Left renal pelvis (tissue), 4 donors: ENCODE measurements around the gene SPATC1L. TPM values are rescaled to one million over a fixed set of nuclear protein-coding genes. Genes with fewer than 3 reads are reported as not detected.

Source experiments
- DNase-seq, 4 donors: peaks; one replicate each; pipeline ENCODE4 v3.0.0-alpha.2; 2013; ENCODE audit warnings: low read depth in 4 of 4, low spot score in 3 of 4
- polyA plus RNA-seq, 4 donors: library from polyadenylated mRNA; unstranded; fragments of 120-200 nt; gene quantifications; one replicate each; pipeline ENCODE4 v1.2.1, GENCODE V29; 2013; ENCODE audit not compliant: insufficient read length in 4 of 4

SPATC1L gene
- polyA plus RNA-seq, 4 donors = 5.9 to 15.6 (median 12.5) TPM

GRCh38 chr21:46137908-46138307 is 46.4 kb downstream of the SPATC1L start:
- no peak for DNase-seq

- no peak for DNase-seq
Measured at GRCh38 chr21:46136739-46137349, 47.4 kb downstream of the SPATC1L start.

GRCh38 chr21:46135782-46136395 is 48.4 kb downstream of the SPATC1L start:
- no peak for DNase-seq

- no peak for DNase-seq
Measured at GRCh38 chr21:46131838-46132651, 52.2 kb downstream of the SPATC1L start.

GRCh38 chr21:46131588-46131837 is 52.7 kb downstream of the SPATC1L start:
- no peak for DNase-seq

DNA sequence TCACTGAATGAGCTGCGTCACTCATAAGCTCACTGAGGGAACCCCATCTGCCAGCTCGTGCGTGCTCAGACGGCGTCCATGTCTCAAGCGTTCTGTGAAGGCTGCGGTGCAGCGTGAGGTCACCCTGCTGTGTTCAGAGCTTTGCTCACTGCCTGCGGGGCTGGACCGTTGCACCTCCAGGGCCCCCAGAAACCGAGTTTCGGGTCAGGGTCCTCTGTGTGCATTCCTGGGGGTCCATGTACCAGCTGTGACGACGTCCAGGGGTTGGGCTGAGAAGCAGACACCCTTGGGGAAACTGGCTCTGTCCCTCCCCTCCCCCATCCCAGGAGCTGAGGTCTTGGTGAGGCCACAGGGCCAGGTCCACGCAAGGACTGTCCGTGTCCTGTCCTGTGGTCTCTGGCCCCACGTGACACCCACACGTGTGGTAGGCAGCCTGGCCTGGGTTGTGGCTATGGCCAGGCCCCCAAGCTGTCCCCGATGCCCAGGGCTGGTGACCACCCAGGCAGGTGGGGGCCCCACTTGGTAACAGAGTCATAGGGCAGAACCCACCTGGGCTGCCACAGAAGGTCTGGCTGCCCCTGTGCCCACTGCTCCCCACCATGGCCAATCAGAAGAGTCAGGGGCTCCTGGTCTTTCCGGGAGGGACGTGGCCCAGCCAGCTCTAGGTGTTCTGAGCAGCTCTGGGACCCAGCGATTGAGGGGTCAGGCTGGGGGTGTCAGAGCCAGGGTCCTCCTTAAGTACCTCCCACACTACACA is 53.2 kb downstream of the SPATC1L start:
- no peak for DNase-seq

DNA sequence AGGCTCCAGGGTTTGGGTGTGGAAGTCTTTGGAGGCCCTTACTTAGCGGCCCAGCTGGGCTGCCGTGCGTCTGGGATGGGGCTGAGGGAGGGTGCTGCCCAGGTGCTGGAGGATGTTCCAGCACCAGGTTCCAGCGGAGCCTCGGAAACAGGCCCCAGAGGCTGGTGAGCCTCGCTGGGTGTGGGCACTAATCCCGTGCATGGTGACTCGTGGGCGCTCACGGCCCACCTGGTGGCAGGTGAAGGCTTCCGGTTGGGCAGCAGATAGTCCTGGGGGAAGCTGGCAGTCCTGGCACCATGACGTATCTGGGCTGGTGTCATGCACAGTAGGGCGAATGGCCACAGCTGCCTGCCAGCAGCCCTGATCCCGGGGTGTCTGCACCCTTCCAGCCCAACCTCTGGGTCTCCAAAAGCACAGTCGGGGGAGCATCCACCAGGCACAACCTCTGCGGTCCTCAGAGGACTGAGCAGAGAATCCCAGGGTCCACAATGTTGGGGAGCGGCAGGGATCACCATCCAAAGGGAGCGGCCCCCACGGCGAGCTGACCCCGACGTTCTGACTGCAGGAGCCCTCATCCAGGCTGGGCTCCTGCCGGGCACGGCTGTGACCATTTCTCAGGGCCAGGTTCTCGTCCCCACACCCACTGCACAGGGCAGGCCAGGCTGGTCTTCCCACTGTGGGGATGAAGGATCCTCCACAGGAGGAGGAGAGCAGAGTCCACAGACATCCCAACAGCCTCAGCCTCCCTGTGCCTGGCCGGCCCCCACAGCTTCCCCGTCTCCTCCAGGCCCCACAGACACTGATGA is 54.2 kb downstream of the SPATC1L start:
- no peak for DNase-seq

GRCh38 chr21:46128933-46129571 is 55.2 kb downstream of the SPATC1L start:
- DNase-seq = no peak

- no peak for DNase-seq
Measured at GRCh38 chr21:46128106-46128932, 55.9 kb downstream of the SPATC1L start.

GRCh38 chr21:46127239-46128105 is 56.8 kb downstream of the SPATC1L start:
- no peak for DNase-seq

GRCh38 chr21:46126309-46127238 is 57.7 kb downstream of the SPATC1L start:
- no peak for DNase-seq

- DNase-seq = no peak
Measured at GRCh38 chr21:46125846-46126301, 58.4 kb downstream of the SPATC1L start.

DNA sequence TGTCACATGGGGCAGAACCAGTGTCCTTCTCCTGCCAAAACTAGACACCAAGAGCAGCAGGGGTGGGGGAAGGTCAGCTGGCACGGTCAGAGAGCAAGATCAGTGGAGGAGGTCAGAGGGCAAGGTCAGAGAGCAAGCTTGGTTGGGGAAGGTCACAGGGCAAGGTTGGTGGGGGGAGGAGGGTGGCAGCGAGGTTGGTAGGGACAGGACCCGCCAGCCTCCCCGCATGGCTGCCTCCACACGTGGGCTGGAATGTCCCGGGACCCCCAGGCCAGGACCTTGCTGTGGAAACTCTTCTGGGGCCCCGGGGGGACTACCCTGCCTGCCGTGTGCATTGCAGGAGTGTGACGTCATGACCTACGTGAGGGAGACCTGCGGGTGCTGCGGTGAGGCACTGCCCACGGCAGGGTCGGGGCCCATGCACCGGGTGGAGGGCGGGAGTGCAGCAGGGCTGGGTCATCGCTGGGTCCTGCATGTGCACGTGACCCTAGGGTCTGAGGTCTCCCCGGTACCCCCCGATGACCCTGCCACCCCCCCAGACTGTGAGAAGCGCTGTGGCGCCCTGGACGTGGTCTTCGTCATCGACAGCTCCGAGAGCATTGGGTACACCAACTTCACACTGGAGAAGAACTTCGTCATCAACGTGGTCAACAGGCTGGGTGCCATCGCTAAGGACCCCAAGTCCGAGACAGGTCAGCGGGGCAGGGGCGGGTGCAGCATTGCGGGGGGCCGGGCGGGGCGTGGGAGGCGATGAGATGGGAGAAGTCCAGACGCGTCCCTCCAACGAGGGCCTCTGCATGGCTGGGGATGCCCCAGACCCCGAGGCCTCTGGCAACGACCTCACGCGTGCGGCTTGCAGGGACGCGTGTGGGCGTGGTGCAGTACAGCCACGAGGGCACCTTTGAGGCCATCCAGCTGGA is 59.1 kb downstream of the SPATC1L start:
- DNase-seq = no peak

DNA sequence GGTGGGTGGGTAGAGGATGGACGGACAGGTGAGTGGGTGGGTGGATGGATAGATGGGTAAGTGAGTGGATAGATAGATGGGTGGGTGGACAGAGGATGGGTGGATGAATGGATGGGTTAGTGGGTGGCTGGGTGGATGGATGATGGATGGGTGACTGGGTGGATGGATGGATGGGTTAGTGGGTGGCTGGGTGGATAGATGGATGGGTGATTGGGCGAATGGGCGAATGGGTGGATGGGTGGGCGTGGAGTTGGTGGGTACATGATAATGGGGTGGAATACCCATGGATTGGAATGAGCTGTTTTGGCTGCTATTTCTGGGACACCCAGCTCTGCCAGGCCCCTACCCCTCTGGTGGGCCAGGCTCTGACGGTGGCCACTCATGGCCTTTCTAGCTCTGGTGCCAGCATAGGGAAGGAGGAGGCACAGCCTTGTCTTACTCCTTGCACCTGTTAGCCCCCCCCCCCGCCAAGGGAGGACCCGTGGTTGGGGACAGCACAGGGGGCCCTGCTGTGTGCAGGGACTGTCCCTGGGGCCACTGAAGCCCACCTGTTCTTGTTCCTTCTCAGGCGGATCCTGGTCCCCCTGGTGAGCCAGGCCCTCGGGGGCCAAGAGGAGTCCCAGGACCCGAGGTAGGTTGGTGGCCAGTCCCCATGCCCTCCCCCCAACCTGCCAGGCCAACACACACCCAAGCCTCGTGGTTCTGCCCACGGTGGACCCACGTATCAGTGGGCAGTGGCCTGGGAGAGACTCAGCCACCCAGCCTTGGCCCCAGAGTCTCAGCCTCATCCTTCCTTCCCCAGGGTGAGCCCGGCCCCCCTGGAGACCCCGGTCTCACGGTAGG is 60.0 kb downstream of the SPATC1L start:
- no peak for DNase-seq
